ENCODE measurements around the gene SPART. TPM values are rescaled to one million over a fixed set of nuclear protein-coding genes. Genes with fewer than 3 reads are reported as not detected.

The SPART gene
- total RNA-seq, 1 donor from 2014 or later: 88.5 TPM

DNA sequence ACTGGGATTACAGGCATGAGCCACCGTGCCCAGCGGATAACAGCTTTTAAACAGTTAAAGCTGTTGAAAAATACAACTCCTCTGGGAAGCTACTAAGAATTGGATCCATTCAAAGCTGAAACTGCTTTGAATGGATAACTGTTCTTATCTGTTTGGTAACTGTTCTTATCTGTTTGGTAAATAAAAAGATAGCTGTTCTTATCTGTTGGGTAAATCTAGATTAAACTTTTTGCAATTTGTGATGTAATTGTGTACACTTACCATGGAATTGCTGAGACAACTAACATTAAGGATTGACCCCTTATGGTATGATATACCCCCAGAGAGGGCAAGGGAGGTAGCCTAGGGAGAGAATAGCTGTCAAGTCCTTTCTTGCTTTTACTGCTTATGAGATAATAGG is 27.9 kb upstream of the SPART start:
- no peak overlapping the region for H3K4me3 Mint-ChIP-seq
- TF ChIP-seq, protein P1, sequence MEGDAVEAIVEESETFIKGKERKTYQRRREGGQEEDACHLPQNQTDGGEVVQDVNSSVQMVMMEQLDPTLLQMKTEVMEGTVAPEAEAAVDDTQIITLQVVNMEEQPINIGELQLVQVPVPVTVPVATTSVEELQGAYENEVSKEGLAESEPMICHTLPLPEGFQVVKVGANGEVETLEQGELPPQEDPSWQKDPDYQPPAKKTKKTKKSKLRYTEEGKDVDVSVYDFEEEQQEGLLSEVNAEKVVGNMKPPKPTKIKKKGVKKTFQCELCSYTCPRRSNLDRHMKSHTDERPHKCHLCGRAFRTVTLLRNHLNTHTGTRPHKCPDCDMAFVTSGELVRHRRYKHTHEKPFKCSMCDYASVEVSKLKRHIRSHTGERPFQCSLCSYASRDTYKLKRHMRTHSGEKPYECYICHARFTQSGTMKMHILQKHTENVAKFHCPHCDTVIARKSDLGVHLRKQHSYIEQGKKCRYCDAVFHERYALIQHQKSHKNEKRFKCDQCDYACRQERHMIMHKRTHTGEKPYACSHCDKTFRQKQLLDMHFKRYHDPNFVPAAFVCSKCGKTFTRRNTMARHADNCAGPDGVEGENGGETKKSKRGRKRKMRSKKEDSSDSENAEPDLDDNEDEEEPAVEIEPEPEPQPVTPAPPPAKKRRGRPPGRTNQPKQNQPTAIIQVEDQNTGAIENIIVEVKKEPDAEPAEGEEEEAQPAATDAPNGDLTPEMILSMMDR (IDR thresholded peaks at IDR 0.05; ENCODE audit: unreplicated experiment): no peak
- DNase-seq (ENCODE audit: low spot score in 2 of 2, unreplicated experiment in 2 of 2): no peak
- H3K27ac Mint-ChIP-seq: no peak overlapping the region
- H3K4me1 Mint-ChIP-seq: no peaks in the 10 kb centered on the region
- H3K36me3 Mint-ChIP-seq: peaks cover 15% of the 10 kb centered on the region
- H3K27me3 Mint-ChIP-seq (ENCODE audit: low read depth): no peaks in the 10 kb centered on the region
- peaks cover 4% of the 10 kb centered on the region for H3K9me3 Mint-ChIP-seq

DNA sequence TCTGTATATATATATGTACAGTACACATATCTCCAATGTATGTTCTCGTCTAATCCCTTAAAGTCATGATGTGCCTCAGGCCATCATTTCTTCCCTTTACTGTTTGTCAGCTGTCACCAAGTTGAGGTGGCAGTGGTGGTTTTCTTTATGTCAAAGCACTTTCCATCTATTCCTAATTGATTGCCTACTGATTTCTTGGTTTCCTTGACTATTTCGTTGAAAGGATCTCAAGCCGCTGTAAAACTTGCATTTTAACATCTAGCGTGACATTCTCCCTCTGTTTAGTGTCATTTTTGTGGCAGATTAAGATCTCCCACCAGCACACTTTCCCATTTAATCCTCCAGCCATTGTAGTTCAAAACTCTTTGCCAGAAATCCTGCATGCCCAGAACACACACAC is 25.0 kb upstream of the SPART start:
- no peak for DNase-seq (ENCODE audit: low spot score in 2 of 2, unreplicated experiment in 2 of 2)
- peaks cover 21% of the 10 kb centered on the region for H3K36me3 Mint-ChIP-seq
- H3K27me3 Mint-ChIP-seq (ENCODE audit: low read depth): no peaks in the 10 kb centered on the region
- H3K27ac Mint-ChIP-seq: no peak overlapping the region
- peaks cover 4% of the 10 kb centered on the region for H3K9me3 Mint-ChIP-seq
- no peak overlapping the region for H3K4me3 Mint-ChIP-seq
- TF ChIP-seq, protein P1 (IDR thresholded peaks at IDR 0.05; ENCODE audit: unreplicated experiment): no peak
- no peaks in the 10 kb centered on the region for H3K4me1 Mint-ChIP-seq

DNA sequence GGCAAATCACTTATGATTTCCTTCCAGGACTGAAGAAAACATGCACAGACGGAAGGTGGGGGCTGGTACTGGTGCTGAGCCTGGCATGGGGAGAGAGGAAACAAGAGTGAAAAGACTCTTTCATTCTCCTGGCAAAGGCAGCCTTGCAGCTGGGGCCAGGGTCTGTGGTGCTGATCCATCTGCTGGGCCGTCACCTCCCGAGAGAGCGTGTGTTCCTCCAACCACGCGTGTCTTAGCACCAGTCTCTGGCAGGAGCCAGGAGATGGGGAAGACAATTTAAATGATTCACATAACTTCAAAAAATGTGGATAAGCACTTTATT is 23.9 kb upstream of the SPART start:
- Mint-ChIP-seq H3K27ac (no peak overlapping the region), H3K9me3 (peaks cover 4% of the 10 kb centered on the region), H3K27me3 (ENCODE audit: low read depth) (no peaks in the 10 kb centered on the region), H3K4me3 (no peak overlapping the region), H3K4me1 (no peaks in the 10 kb centered on the region), H3K36me3 (peaks cover 24% of the 10 kb centered on the region)
- no peak for DNase-seq (ENCODE audit: low spot score in 2 of 2, unreplicated experiment in 2 of 2)
- TF ChIP-seq, protein P1 (IDR thresholded peaks at IDR 0.05; ENCODE audit: unreplicated experiment): no peak

DNA sequence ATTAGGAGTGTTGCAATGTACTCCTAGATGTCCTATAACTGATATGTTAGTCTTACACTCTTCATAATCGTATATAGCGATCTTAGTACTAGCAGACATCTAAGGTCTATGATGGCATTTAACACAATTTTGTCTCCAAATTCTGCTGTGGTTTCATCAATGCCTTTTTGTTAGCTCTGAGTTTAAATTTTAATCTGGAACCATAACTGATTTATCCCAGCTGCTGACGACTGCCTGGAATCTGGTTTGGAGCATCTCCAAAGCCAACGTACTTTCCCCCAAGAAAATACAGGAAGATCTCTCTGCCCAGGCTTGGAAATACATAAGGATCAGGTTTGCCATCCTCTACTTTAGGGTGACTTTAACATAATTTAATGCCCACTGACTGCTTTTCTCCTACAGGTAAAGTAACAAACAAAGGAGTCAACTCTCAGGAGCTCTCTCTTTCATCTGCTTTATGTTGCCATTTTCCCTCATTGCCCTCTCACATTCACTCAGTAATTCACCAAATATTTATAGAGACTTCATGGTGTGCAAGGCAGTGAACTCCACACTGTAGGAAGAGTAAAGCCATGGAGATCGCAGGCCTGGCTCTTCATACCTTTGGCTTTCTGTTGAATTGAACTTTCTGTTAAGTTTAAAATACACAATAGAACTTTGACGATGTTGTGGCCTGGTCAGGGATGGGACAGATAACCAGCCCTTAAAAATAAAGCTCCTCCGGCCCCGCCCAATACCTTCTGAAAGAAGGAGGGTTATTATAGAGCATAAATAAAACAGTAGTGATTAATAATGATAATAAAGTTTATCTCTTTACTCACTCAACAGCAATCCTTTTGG is 23.3 kb upstream of the SPART start:
- Mint-ChIP-seq H3K9me3 (peaks cover 4% of the 10 kb centered on the region), H3K27ac (no peak overlapping the region), H3K4me3 (no peak overlapping the region), H3K27me3 (ENCODE audit: low read depth) (no peaks in the 10 kb centered on the region), H3K36me3 (peaks cover 24% of the 10 kb centered on the region), H3K4me1 (no peaks in the 10 kb centered on the region)
- TF ChIP-seq, protein P1 (IDR thresholded peaks at IDR 0.05; ENCODE audit: unreplicated experiment): no peak
- DNase-seq (ENCODE audit: low spot score in 2 of 2, unreplicated experiment in 2 of 2): no peak

DNA sequence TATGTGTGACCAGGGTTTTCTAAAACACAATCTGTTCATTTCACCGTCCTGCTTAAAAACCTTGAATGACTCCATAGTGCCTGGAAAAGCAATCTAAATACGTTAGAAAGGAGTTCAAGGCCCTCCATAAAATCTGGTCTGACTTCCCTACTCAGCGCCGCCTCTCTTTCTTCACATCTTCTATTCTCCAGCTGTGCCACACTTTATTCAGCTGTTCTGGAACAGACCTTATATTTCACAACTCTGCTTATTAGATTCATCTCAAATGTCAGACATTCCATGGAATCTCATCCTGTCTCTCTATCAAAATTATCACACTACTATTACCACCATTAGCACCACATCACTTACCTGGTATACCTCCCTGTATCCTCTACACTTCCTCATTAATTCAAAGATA is 19.8 kb upstream of the SPART start:
- no peak for DNase-seq (ENCODE audit: low spot score in 2 of 2, unreplicated experiment in 2 of 2)
- Mint-ChIP-seq H3K27me3 (ENCODE audit: low read depth) (no peaks in the 10 kb centered on the region), H3K9me3 (no peaks in the 10 kb centered on the region), H3K36me3 (peaks cover 9% of the 10 kb centered on the region), H3K27ac (no peak overlapping the region), H3K4me1 (peaks cover 6% of the 10 kb centered on the region), H3K4me3 (no peak overlapping the region)
- TF ChIP-seq, protein P1 (IDR thresholded peaks at IDR 0.05; ENCODE audit: unreplicated experiment): no peak
